Osteoblast (primary cell): Measurements from ENCODE around the gene COX10. TPM values are rescaled to one million over a fixed set of nuclear protein-coding genes. Genes with fewer than 3 reads are reported as not detected.
"Not testable (repeated sequence)": the region's sequence is repeated elsewhere in the genome, so short reads cannot be mapped to it uniquely, and the experiment has no call there.

ENCODE experiments used
- DNase-seq: peaks from one replicate; pipeline ENCODE4 v3.0.0; 2011; ENCODE audit warnings: low spot score, mixed read lengths; ENCODE audit not compliant: insufficient read length; ENCODE audit errors: missing footprints
- H2AFZ ChIP-seq: 2 replicates; pipeline ENCODE4 v1.6.0; 2011; ENCODE audit warnings: mild to moderate bottlenecking, low read length
- H3K27ac ChIP-seq: 2 replicates; pipeline ENCODE4 v1.5.1; 2011; ENCODE audit warnings: mild to moderate bottlenecking, low read depth, low read length, moderate library complexity
- H3K27me3 ChIP-seq: 2 replicates; pipeline ENCODE4 v1.6.0; 2012; ENCODE audit warnings: mild to moderate bottlenecking, control low read depth, inconsistent platforms, low read length, moderate library complexity; ENCODE audit not compliant: insufficient read depth
- H3K36me3 ChIP-seq: 2 replicates; pipeline ENCODE4 v1.5.1; 2011; ENCODE audit warnings: mild to moderate bottlenecking, low read length, control low read depth, moderate library complexity; ENCODE audit not compliant: insufficient read depth
- H3K4me1 ChIP-seq: 2 replicates; pipeline ENCODE4 v1.5.1; 2011; ENCODE audit warnings: mild to moderate bottlenecking, low read length, control low read depth, moderate library complexity; ENCODE audit not compliant: insufficient read depth
- H3K4me2 ChIP-seq: 2 replicates; pipeline ENCODE4 v1.6.0; 2011; ENCODE audit warnings: mild to moderate bottlenecking, low read length; ENCODE audit not compliant: insufficient read depth
- H3K4me3 ChIP-seq: fragments of 200-600 bp; sonication (generic); 3 replicates; pipeline ENCODE4 v1.5.1; 2012; ENCODE audit warnings: mild to moderate bottlenecking, low read length, inconsistent platforms; ENCODE audit not compliant: insufficient read depth
- H3K79me2 ChIP-seq: 2 replicates; pipeline ENCODE4 v1.6.0; 2012; ENCODE audit warnings: mild to moderate bottlenecking, low read length, control low read depth, inconsistent platforms; ENCODE audit not compliant: insufficient read depth
- H3K9me3 ChIP-seq: 2 replicates; pipeline ENCODE4 v1.5.1; 2011; ENCODE audit warnings: low read depth, low read length, control low read depth
- H4K20me1 ChIP-seq: 2 replicates; pipeline ENCODE4 v1.6.0; 2012; ENCODE audit warnings: mild to moderate bottlenecking, low read length, control low read depth; ENCODE audit not compliant: insufficient read depth
- CTCF ChIP-seq: IDR thresholded peaks from 2 replicates; pipeline ENCODE4 v1.5.1; 2011; ENCODE audit warnings: mild to moderate bottlenecking, low read depth, low read length, moderate library complexity; ENCODE audit errors: extremely low read depth
- total RNA-seq: library from RNA; depleted of rRNA; stranded (reverse); fragments of >200 nt; gene quantifications from 2 replicates; pipeline ENCODE4 v1.2.3, GENCODE V29; 2012

The COX10 gene
- total RNA-seq, 1 donor, result 14.8 TPM

GRCh38 chr17:14165616-14166015 is 96.3 kb downstream of the COX10 start:
- peaks cover 2% of the 10 kb centered on the region for H4K20me1 ChIP-seq
- no peaks in the 10 kb centered on the region for H3K79me2 ChIP-seq
- no peaks in the 10 kb centered on the region for H3K4me1 ChIP-seq
- H3K36me3 ChIP-seq, result no peaks in the 10 kb centered on the region
- no peak for DNase-seq
- no peak for TF ChIP-seq CTCF
- no peak overlapping the region for H3K4me3 ChIP-seq
- H3K9me3 ChIP-seq, result no peaks in the 10 kb centered on the region
- H3K27ac ChIP-seq, result no peak overlapping the region
- H3K27me3 ChIP-seq, result no peaks in the 10 kb centered on the region
- no peak overlapping the region for H3K4me2 ChIP-seq
- no peak overlapping the region for H2AFZ ChIP-seq

- not testable (repeated sequence) for H3K36me3 ChIP-seq, H2AFZ ChIP-seq, H3K4me2 ChIP-seq, H3K79me2 ChIP-seq, H3K9me3 ChIP-seq, H3K4me1 ChIP-seq, H3K27me3 ChIP-seq, DNase-seq, H3K4me3 ChIP-seq, H3K27ac ChIP-seq, H4K20me1 ChIP-seq
Measured at GRCh38 chr17:14167831-14168230, 98.5 kb downstream of the COX10 start.

GRCh38 chr17:14168582-14168981 is 99.3 kb downstream of the COX10 start:
- Histone ChIP-seq H3K4me1 (no peaks in the 10 kb centered on the region), H3K4me3 (no peak overlapping the region), H3K36me3 (no peaks in the 10 kb centered on the region), H3K27ac (no peak overlapping the region), H3K4me2 (no peak overlapping the region), H3K79me2 (no peaks in the 10 kb centered on the region), H3K9me3 (no peaks in the 10 kb centered on the region), H4K20me1 (peaks cover 2% of the 10 kb centered on the region), H3K27me3 (no peaks in the 10 kb centered on the region), H2AFZ (no peak overlapping the region)
- DNase-seq, result no peak
- TF ChIP-seq CTCF, result no peak

GRCh38 chr17:14169287-14169686 is 100.0 kb downstream of the COX10 start:
- Histone ChIP-seq H2AFZ (no peak overlapping the region), H4K20me1 (no peaks in the 10 kb centered on the region), H3K79me2 (no peaks in the 10 kb centered on the region), H3K36me3 (no peaks in the 10 kb centered on the region), H3K4me2 (no peak overlapping the region), H3K4me3 (no peak overlapping the region), H3K9me3 (no peaks in the 10 kb centered on the region), H3K27me3 (no peaks in the 10 kb centered on the region), H3K4me1 (no peaks in the 10 kb centered on the region), H3K27ac (no peak overlapping the region)
- no peak for DNase-seq
- TF ChIP-seq CTCF, result no peak
